Caco-2 (cell line): ENCODE measurements around the gene ADAMTS13. TPM values are rescaled to one million over a fixed set of nuclear protein-coding genes. Genes with fewer than 3 reads are reported as not detected.

Experiments
- BruUV-seq: library from RNA; stranded (reverse); fragments of 400-500 nt; replicated peaks from 2 replicates; lab custom pipeline; 2021; lab: Mats Ljungman, UMichigan
- CTCF ChIA-PET: fragments of 300-600 bp; sonication (Branson Sonifier 250); formaldehyde crosslinking; loops from one replicate; lab custom pipeline; 2022; ENCODE audit warnings: antibody characterized with exemption; lab: Charles Lee
- POLR2A ChIA-PET: fragments of 300-600 bp; sonication (Branson Sonifier 250); formaldehyde crosslinking; loops from one replicate; lab custom pipeline; 2022; ENCODE audit warnings: antibody characterized with exemption; lab: Charles Lee
- DNase-seq, 2 experiments: peaks; one replicate each; pipeline versions ENCODE4 v3.0.0 to v3.0.0-alpha.2; 2020 to 2022
- H3K27me3 ChIP-seq: replicated peaks from 2 replicates; pipeline ENCODE4 v1.6.0; 2011; ENCODE audit warnings: low read length; ENCODE audit not compliant: control insufficient read depth, insufficient read depth
- H3K36me3 ChIP-seq: 2 replicates; pipeline ENCODE4 v1.5.1; 2011; ENCODE audit warnings: low read length; ENCODE audit not compliant: control insufficient read depth, insufficient read depth
- H3K4me1 ChIP-seq: fragments of 250-450 bp; sonication (Bioruptor Pico); 2 replicates; pipeline ENCODE4 v1.5.1; 2020; ENCODE audit warnings: mild to moderate bottlenecking
- H3K4me3 ChIP-seq: 2 replicates; pipeline ENCODE4 v1.5.1; 2011; ENCODE audit warnings: low read depth, mild to moderate bottlenecking, control low read depth, low read length
- H3K9me3 ChIP-seq: fragments of 250-450 bp; sonication (Bioruptor Pico); 2 replicates; pipeline ENCODE4 v1.5.1; 2020; ENCODE audit warnings: mild to moderate bottlenecking, moderate library complexity
- H3K27ac Mint-ChIP-seq: one replicate; pipeline ENCODE4 v1.8.0; 2022; ENCODE audit warnings: mixed read lengths; ENCODE audit not compliant: unreplicated experiment
- H3K27me3 Mint-ChIP-seq: one replicate; pipeline ENCODE4 v1.8.0; 2022; ENCODE audit warnings: mixed read lengths; ENCODE audit not compliant: insufficient read depth, unreplicated experiment
- H3K36me3 Mint-ChIP-seq: one replicate; pipeline ENCODE4 v1.8.0; 2022; ENCODE audit warnings: mild to moderate bottlenecking, mixed read lengths; ENCODE audit not compliant: insufficient read depth, unreplicated experiment
- H3K4me1 Mint-ChIP-seq: one replicate; pipeline ENCODE4 v1.8.0; 2022; ENCODE audit warnings: low read depth, mixed read lengths; ENCODE audit not compliant: unreplicated experiment
- H3K4me3 Mint-ChIP-seq: one replicate; pipeline ENCODE4 v1.8.0; 2022; ENCODE audit warnings: mild to moderate bottlenecking, moderate library complexity, mixed read lengths; ENCODE audit not compliant: unreplicated experiment
- H3K9me3 Mint-ChIP-seq: one replicate; pipeline ENCODE4 v1.8.0; 2022; ENCODE audit warnings: mixed read lengths; ENCODE audit not compliant: unreplicated experiment
- CTCF ChIP-seq, 2 experiments: fragments of 200-600 bp in 1 of 2; IDR thresholded peaks; 1 replicate in 1 of 2; 2 replicates in 1 of 2; pipeline versions ENCODE4 v1.5.1 to v1.8.0; 2011 to 2022; ENCODE audit warnings: antibody characterized with exemption in 1 of 2, control low read depth in 1 of 2, inconsistent platforms in 1 of 2, low read depth in 1 of 2, low read length in 1 of 2, mild to moderate bottlenecking in 1 of 2, moderate library complexity in 1 of 2; ENCODE audit not compliant: insufficient read depth in 1 of 2, severe bottlenecking in 1 of 2, unreplicated experiment in 1 of 2
- intact Hi-C: fragments of 100-400 bp; cut with micrococcal nuclease; formaldehyde crosslinking; loops from one replicate; pipeline ENCODE4 v1.10.0; 2022; ENCODE audit not compliant: unreplicated experiment
- total RNA-seq: library from RNA; stranded (reverse); gene quantifications from 2 replicates; pipeline ENCODE4 v1.2.3, GENCODE V29; 2022

ADAMTS13 gene
- total RNA-seq, 1 experiment from 2014 or later, result 6.2 TPM

- Mint-ChIP-seq H3K4me1 (no peaks in the 10 kb centered on the region), H3K27me3 (no peaks in the 10 kb centered on the region), H3K9me3 (no peaks in the 10 kb centered on the region), H3K4me3 (no peak overlapping the region), H3K27ac (no peak overlapping the region), H3K36me3 (no peaks in the 10 kb centered on the region)
- intact Hi-C loops, result no loop called here
- Histone ChIP-seq H3K9me3 (no peaks in the 10 kb centered on the region), H3K36me3 (no peaks in the 10 kb centered on the region), H3K27me3 (no peaks in the 10 kb centered on the region), H3K4me1 (no peaks in the 10 kb centered on the region), H3K4me3 (no peak overlapping the region)
- CTCF ChIA-PET, result no interaction called here
- no TSS peak for BruUV-seq
- DNase-seq, result no peak
- POLR2A ChIA-PET, result interaction anchor here (0.6 kb wide), 1 partner anchor 107 kb away, joined by 3 read pairs; the partner anchor contains the start of gene MED22
- TF ChIP-seq CTCF (IDR thresholded peaks at IDR 0.05; ENCODE audit: insufficient read depth in 1 of 2, low read depth in 1 of 2, low read length in 1 of 2, severe bottlenecking in 1 of 2, unreplicated experiment in 1 of 2), result no peak
Observed at GRCh38 chr9:133454325-133454724, 32.2 kb downstream of the ADAMTS13 start.

- no peak for DNase-seq
- Histone ChIP-seq H3K4me1 (no peaks in the 10 kb centered on the region), H3K4me3 (no peak overlapping the region), H3K36me3 (no peaks in the 10 kb centered on the region), H3K9me3 (no peaks in the 10 kb centered on the region), H3K27me3 (no peaks in the 10 kb centered on the region)
- peaks cover 6% of the 10 kb centered on the region for H3K36me3 Mint-ChIP-seq
- POLR2A ChIA-PET, result no interaction called here
- intact Hi-C loops, result loop anchor here (5.0 kb wide), 1 partner anchor 38 kb away; the partner anchor contains the start of gene REXO4
- H3K4me3 Mint-ChIP-seq, result no peak overlapping the region
- H3K27ac Mint-ChIP-seq, result no peak overlapping the region
- no peaks in the 10 kb centered on the region for H3K27me3 Mint-ChIP-seq
- H3K9me3 Mint-ChIP-seq, result no peaks in the 10 kb centered on the region
- no TSS peak for BruUV-seq
- H3K4me1 Mint-ChIP-seq, result no peaks in the 10 kb centered on the region
- CTCF ChIA-PET, result no interaction called here
- TF ChIP-seq CTCF (IDR thresholded peaks at IDR 0.05; ENCODE audit: insufficient read depth in 1 of 2, low read depth in 1 of 2, low read length in 1 of 2, severe bottlenecking in 1 of 2, unreplicated experiment in 1 of 2), result no peak
Observed at GRCh38 chr9:133454943-133455673, 32.9 kb downstream of the ADAMTS13 start.

- intact Hi-C loops, result loop anchor here (1.0 to 5.0 kb wide), 2 partner anchors 30 to 39 kb away; partner anchors contain the start of gene REXO4
- H3K9me3 ChIP-seq, result no peaks in the 10 kb centered on the region
- H3K36me3 Mint-ChIP-seq, result peaks cover 12% of the 10 kb centered on the region
- H3K27me3 ChIP-seq, result no peaks in the 10 kb centered on the region
- H3K27me3 Mint-ChIP-seq, result no peaks in the 10 kb centered on the region
- peaks cover 3% of the 10 kb centered on the region for H3K4me1 ChIP-seq
- no peaks in the 10 kb centered on the region for H3K9me3 Mint-ChIP-seq
- CTCF ChIA-PET, result interaction anchor here (1.6 kb wide), 1 partner anchor 31 kb away, joined by 6 read pairs; no protein-coding TSS in a partner anchor
- no peak overlapping the region for H3K4me3 ChIP-seq
- H3K36me3 ChIP-seq, result no peaks in the 10 kb centered on the region
- no peak overlapping the region for H3K27ac Mint-ChIP-seq
- no peak for DNase-seq
- no peak overlapping the region for H3K4me3 Mint-ChIP-seq
- POLR2A ChIA-PET, result no interaction called here
- TF ChIP-seq CTCF (IDR thresholded peaks at IDR 0.05; ENCODE audit: insufficient read depth in 1 of 2, low read depth in 1 of 2, low read length in 1 of 2, severe bottlenecking in 1 of 2, unreplicated experiment in 1 of 2), result no peak
- H3K4me1 Mint-ChIP-seq, result no peaks in the 10 kb centered on the region
- BruUV-seq, result no TSS peak
Observed at GRCh38 chr9:133455936-133456335, 33.8 kb downstream of the ADAMTS13 start.
